Neuronal stem cell (in vitro differentiated cells): ENCODE data around the gene NOG.

ENCODE experiments used
- DNase-seq: peaks from one replicate; pipeline ENCODE4 v3.0.0-alpha.2; 2013; ENCODE audit warnings: low spot score
- H2AFZ ChIP-seq: one replicate; pipeline ENCODE4 v1.6.1; 2013; ENCODE audit warnings: mild to moderate bottlenecking, low read length, inconsistent platforms
- H2AK5ac ChIP-seq: 2 replicates; pipeline ENCODE4 v1.6.1; 2013; ENCODE audit warnings: low read depth, mild to moderate bottlenecking, inconsistent platforms, low read length, moderate library complexity, mixed read lengths
- H2BK120ac ChIP-seq: 2 replicates; pipeline ENCODE4 v1.6.1; 2013; ENCODE audit warnings: low read depth, mild to moderate bottlenecking, inconsistent platforms, low read length, moderate library complexity, mixed read lengths
- H2BK12ac ChIP-seq: one replicate; pipeline ENCODE4 v1.6.1; 2013; ENCODE audit warnings: low read length, inconsistent platforms
- H2BK15ac ChIP-seq: 2 replicates; pipeline ENCODE4 v1.6.1; 2013; ENCODE audit warnings: mild to moderate bottlenecking, low read length, inconsistent platforms, mixed read lengths
- H2BK5ac ChIP-seq: one replicate; pipeline ENCODE4 v1.6.1; 2013; ENCODE audit warnings: inconsistent platforms, mild to moderate bottlenecking, low read length, moderate library complexity
- H3K14ac ChIP-seq: one replicate; pipeline ENCODE4 v1.6.1; 2013; ENCODE audit warnings: low read length, inconsistent platforms
- H3K18ac ChIP-seq: 2 replicates; pipeline ENCODE4 v1.6.1; 2013; ENCODE audit warnings: low read length, inconsistent platforms
- H3K23ac ChIP-seq: 2 replicates; pipeline ENCODE4 v1.6.1; 2013; ENCODE audit warnings: low read depth, mild to moderate bottlenecking, mixed read lengths, low read length, inconsistent platforms; ENCODE audit not compliant: poor library complexity
- H3K27ac ChIP-seq: replicated peaks from 3 replicates; pipeline ENCODE4 v1.5.1; 2013; ENCODE audit warnings: low read length, inconsistent platforms
- H3K27me3 ChIP-seq, 3 experiments: 2 replicates each; pipeline ENCODE4 v1.6.1; 2013; ENCODE audit warnings: low read length in 3 of 3, mild to moderate bottlenecking in 2 of 3, inconsistent platforms in 1 of 3, low read depth in 1 of 3, mixed read lengths in 1 of 3, moderate library complexity in 1 of 3; ENCODE audit not compliant: control insufficient read depth in 3 of 3, insufficient read depth in 3 of 3
- H3K36me3 ChIP-seq, 2 donors: replicated peaks in 1 of 2; 2 replicates each; pipeline ENCODE4 v1.6.1; 2013; ENCODE audit warnings: low read length in 2 of 2; ENCODE audit not compliant: control insufficient read depth in 2 of 2, insufficient read depth in 2 of 2
- H3K4ac ChIP-seq: 2 replicates; pipeline ENCODE4 v1.6.1; 2013; ENCODE audit warnings: inconsistent platforms, mild to moderate bottlenecking, low read length, moderate library complexity
- H3K4me1 ChIP-seq, 2 donors: 1 replicate in 1 of 2; 2 replicates in 1 of 2; pipeline ENCODE4 v1.6.1; 2013; ENCODE audit warnings: low read length in 2 of 2, low read depth in 1 of 2; ENCODE audit not compliant: control insufficient read depth in 2 of 2, insufficient read depth in 1 of 2
- H3K4me2 ChIP-seq: one replicate; pipeline ENCODE4 v1.6.1; 2013; ENCODE audit warnings: mild to moderate bottlenecking, low read length, inconsistent platforms; ENCODE audit not compliant: insufficient read depth, poor library complexity, severe bottlenecking
- H3K4me3 ChIP-seq, 2 donors: 2 replicates each; pipeline ENCODE4 v1.5.1; 2013; ENCODE audit warnings: low read length in 2 of 2, mild to moderate bottlenecking in 2 of 2, inconsistent platforms in 1 of 2, moderate library complexity in 1 of 2
- H3K79me1 ChIP-seq: one replicate; pipeline ENCODE4 v1.6.1; 2013; ENCODE audit warnings: low read depth, mild to moderate bottlenecking, inconsistent platforms, low read length, moderate library complexity
- H3K9ac ChIP-seq: one replicate; pipeline ENCODE4 v1.6.1; 2013; ENCODE audit warnings: mild to moderate bottlenecking, low read depth, low read length, inconsistent platforms; ENCODE audit not compliant: poor library complexity
- H3K9me3 ChIP-seq, 2 donors: replicated peaks in 1 of 2; 2 replicates each; pipeline versions ENCODE3 to v1.6.1; 2013; ENCODE audit warnings: low read length in 2 of 2, mild to moderate bottlenecking in 2 of 2, inconsistent platforms in 1 of 2, low read depth in 1 of 2, mixed read lengths in 1 of 2, moderate library complexity in 1 of 2; ENCODE audit not compliant: control insufficient read depth in 2 of 2, insufficient read depth in 1 of 2
- H4K8ac ChIP-seq: one replicate; pipeline ENCODE4 v1.6.1; 2013; ENCODE audit warnings: low read depth, mild to moderate bottlenecking, inconsistent platforms, low read length, moderate library complexity
- H4K91ac ChIP-seq: one replicate; pipeline ENCODE4 v1.6.1; 2013; ENCODE audit warnings: low read length, low read depth, mild to moderate bottlenecking, inconsistent platforms; ENCODE audit not compliant: poor library complexity
- WGBS, 2 donors: extraction: QIAGEN DNeasy Blood & Tissue Kit; methylation state at CpG; one replicate each; pipeline ENCODE4 v1.1.7; 2013; ENCODE audit warnings: missing lambda C conversion rate in 2 of 2, mixed read lengths in 1 of 2; ENCODE audit not compliant: insufficient read length in 2 of 2, insufficient replicate concordance in 1 of 2; ENCODE audit errors: extremely low coverage in 2 of 2; 5-methylcytosine and 5-hydroxymethylcytosine counted together

NOG gene

GRCh38 chr17:56603486-56604238 is 10.2 kb downstream of the NOG start:
- no peak overlapping the region for H2AK5ac ChIP-seq
- H3K27ac ChIP-seq: no peak overlapping the region
- no peak for DNase-seq

GRCh38 chr17:56604691-56605290 is 11.3 kb downstream of the NOG start:
- no peak overlapping the region for H4K8ac ChIP-seq
- H3K9me3 ChIP-seq: no peaks in the 10 kb centered on the region
- no peak overlapping the region for H4K91ac ChIP-seq
- H3K4me3 ChIP-seq: no peak overlapping the region
- no peak overlapping the region for H3K4me2 ChIP-seq
- H3K9ac ChIP-seq: no peak overlapping the region
- no peak overlapping the region for H3K27ac ChIP-seq
- H3K36me3 ChIP-seq: no peaks in the 10 kb centered on the region
- no peak for DNase-seq
- H2BK5ac ChIP-seq: no peak overlapping the region
- no peak overlapping the region for H3K18ac ChIP-seq
- no peak overlapping the region for H3K4ac ChIP-seq
- no peak overlapping the region for H2AFZ ChIP-seq
- H2BK12ac ChIP-seq: no peak overlapping the region
- no peak overlapping the region for H2BK15ac ChIP-seq
- H2BK120ac ChIP-seq: no peak overlapping the region
- H3K4me1 ChIP-seq: no peaks in the 10 kb centered on the region
- H3K27me3 ChIP-seq: peaks cover 0 to 26% (median 0%) of the 10 kb centered on the region in 3 experiments
- WGBS, 2 donors: no CpG with 5 or more reads among the region's 1 CpG
- H3K14ac ChIP-seq: no peak overlapping the region
- H3K79me1 ChIP-seq: no peaks in the 10 kb centered on the region
- H3K23ac ChIP-seq: no peak overlapping the region
- no peak overlapping the region for H2AK5ac ChIP-seq

More at GRCh38 chr17:56603486-56604238, 10.2 kb downstream of the NOG start:
- Histone ChIP-seq H3K36me3 (no peaks in the 10 kb centered on the region), H3K79me1 (no peaks in the 10 kb centered on the region), H2BK5ac (no peak overlapping the region), H3K14ac (no peak overlapping the region), H2BK12ac (no peak overlapping the region), H3K23ac (no peak overlapping the region), H3K9me3 (no peaks in the 10 kb centered on the region), H3K9ac (no peak overlapping the region), H4K91ac (no peak overlapping the region), H3K4me2 (no peak overlapping the region), H2AFZ (no peak overlapping the region), H3K4me3 (no peak overlapping the region), H3K18ac (no peak overlapping the region), H3K4ac (no peak overlapping the region), H3K27me3 (peaks cover 0 to 36% (median 0%) of the 10 kb centered on the region in 3 experiments), H3K4me1 (no peaks in the 10 kb centered on the region), H2BK120ac (no peak overlapping the region), H2BK15ac (no peak overlapping the region), H4K8ac (no peak overlapping the region)
- no CpG with 5 or more reads among the region's 7 CpGs for WGBS, 2 donors

DNA sequence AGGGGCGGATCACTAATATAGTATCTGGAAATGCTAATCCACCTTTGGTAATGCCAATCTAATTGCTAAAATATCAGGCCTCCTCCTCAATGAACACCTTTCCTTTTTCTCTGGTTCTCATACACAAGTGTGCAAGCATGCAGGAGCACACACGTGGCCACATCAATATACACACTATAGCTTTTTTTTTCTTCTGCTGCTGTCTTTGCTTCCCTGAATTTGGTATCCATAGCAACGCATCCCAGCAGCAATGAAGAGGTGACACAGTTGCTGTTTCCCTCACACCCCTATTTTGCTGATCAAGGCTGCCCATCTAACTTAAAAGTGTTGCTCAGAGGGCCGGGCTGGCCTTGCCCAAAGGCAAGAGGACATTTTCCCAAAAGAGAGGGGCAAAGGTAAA is 15.4 kb downstream of the NOG start:
- H2BK15ac ChIP-seq: no peak overlapping the region
- no peak overlapping the region for H3K18ac ChIP-seq
- H2BK12ac ChIP-seq: no peak overlapping the region
- no peak overlapping the region for H2AFZ ChIP-seq
- H3K79me1 ChIP-seq: no peaks in the 10 kb centered on the region
- H2AK5ac ChIP-seq: no peak overlapping the region
- no peak overlapping the region for H3K4ac ChIP-seq
- no peak overlapping the region for H3K14ac ChIP-seq
- no peak overlapping the region for H4K91ac ChIP-seq
- no peaks in the 10 kb centered on the region for H3K4me1 ChIP-seq
- H4K8ac ChIP-seq: no peak overlapping the region
- H3K36me3 ChIP-seq: no peaks in the 10 kb centered on the region
- H3K9ac ChIP-seq: no peak overlapping the region
- H2BK5ac ChIP-seq: no peak overlapping the region
- H3K4me3 ChIP-seq: no peak overlapping the region
- DNase-seq: no peak
- no peak overlapping the region for H3K27ac ChIP-seq
- H3K9me3 ChIP-seq: no peaks in the 10 kb centered on the region
- H2BK120ac ChIP-seq: no peak overlapping the region
- H3K27me3 ChIP-seq: peaks cover 0 to 6% (median 0%) of the 10 kb centered on the region in 3 experiments
- H3K4me2 ChIP-seq: no peak overlapping the region
- H3K23ac ChIP-seq: no peak overlapping the region
- WGBS, 2 donors: no CpG with 5 or more reads among the region's 4 CpGs

- no CpG with 5 or more reads among the region's 3 CpGs for WGBS, 2 donors
- no peak for DNase-seq
- no peak overlapping the region for H2BK15ac ChIP-seq
These were observed 16.8 kb downstream of the NOG start for GRCh38 chr17:56610321-56610720.

More at GRCh38 chr17:56610321-56610720, 16.8 kb downstream of the NOG start:
- Histone ChIP-seq H2BK5ac (no peak overlapping the region), H2BK120ac (no peak overlapping the region), H3K14ac (no peak overlapping the region), H3K4me3 (no peak overlapping the region), H3K9ac (no peak overlapping the region), H3K4me2 (no peak overlapping the region), H3K27me3 (no peaks in the 10 kb centered on the region), H3K18ac (no peak overlapping the region), H3K4me1 (no peaks in the 10 kb centered on the region), H3K79me1 (no peaks in the 10 kb centered on the region), H3K23ac (no peak overlapping the region), H2AFZ (no peak overlapping the region), H3K27ac (no peak overlapping the region), H3K4ac (no peak overlapping the region), H2AK5ac (no peak overlapping the region), H4K8ac (no peak overlapping the region), H3K36me3 (no peaks in the 10 kb centered on the region), H2BK12ac (no peak overlapping the region), H4K91ac (no peak overlapping the region), H3K9me3 (no peaks in the 10 kb centered on the region)
